Endothelial cell of umbilical vein (primary cell): ENCODE measurements around the gene KAT14. TPM values are rescaled to one million over a fixed set of nuclear protein-coding genes. Genes with fewer than 3 reads are reported as not detected.

ENCODE experiments used
- BruUV-seq: library from RNA; stranded (reverse); fragments of 400-500 nt; replicated peaks from 2 replicates; lab custom pipeline; 2021; lab: Mats Ljungman, UMichigan
- CTCF ChIA-PET: fragments of 300-600, 350-600 bp; sonication (Branson Sonifier 250); formaldehyde crosslinking; loops from one replicate; lab custom pipeline; 2021; ENCODE audit warnings: antibody characterized with exemption, inconsistent platforms; lab: Charles Lee
- POLR2A ChIA-PET: fragments of 300-600, 350-600 bp; sonication (Branson Sonifier 250); formaldehyde crosslinking; loops from one replicate; lab custom pipeline; 2021; ENCODE audit warnings: antibody characterized with exemption, inconsistent platforms; lab: Charles Lee
- DNase-seq: peaks from one replicate; pipeline ENCODE4 v3.0.0-alpha.2; 2011; ENCODE audit warnings: low read depth, low spot score
- FAIRE-seq: peaks from 2 replicates; lab custom pipeline; 2011; peaks lifted over from hg19 to GRCh38; lab: Jason Lieb, UNC
- H2AFZ ChIP-seq: 2 replicates; pipeline ENCODE4 v1.6.0; 2012; ENCODE audit warnings: low read depth, low read length, control low read depth, inconsistent platforms
- H3K27ac ChIP-seq: 2 replicates; pipeline ENCODE4 v1.5.1; 2011; ENCODE audit warnings: low read depth, mild to moderate bottlenecking, control low read depth, low read length, moderate library complexity; ENCODE audit not compliant: insufficient read depth
- H3K27me3 ChIP-seq, 2 experiments: 2 replicates each; pipeline versions ENCODE4 v1.6.0 to v1.6.1; 2011; ENCODE audit warnings: low read length in 2 of 2, mixed read lengths in 1 of 2; ENCODE audit not compliant: control insufficient read depth in 2 of 2, insufficient read depth in 2 of 2
- H3K36me3 ChIP-seq, 2 experiments: 2 replicates in 1 of 2; 3 replicates in 1 of 2; pipeline ENCODE4 v1.5.1; 2011; ENCODE audit warnings: low read length in 2 of 2, mild to moderate bottlenecking in 1 of 2, moderate library complexity in 1 of 2; ENCODE audit not compliant: control insufficient read depth in 2 of 2, insufficient read depth in 2 of 2; ENCODE audit errors: extremely low read depth in 1 of 2
- H3K4me1 ChIP-seq: 3 replicates; pipeline ENCODE4 v1.5.1; 2011; ENCODE audit warnings: mild to moderate bottlenecking, low read length; ENCODE audit not compliant: control insufficient read depth, insufficient read depth; ENCODE audit errors: extremely low read depth
- H3K4me2 ChIP-seq: 2 replicates; pipeline ENCODE4 v1.6.1; 2011; ENCODE audit warnings: low read length, control low read depth, mixed read lengths; ENCODE audit not compliant: insufficient read depth
- H3K4me3 ChIP-seq, 3 experiments: fragments of 200-600 bp in 1 of 3; sonication (generic), shearing (Covaris generic) in 1 of 3; replicated peaks in 1 of 3; 2 replicates each; pipeline ENCODE4 v1.5.1; 2011 to 2016; ENCODE audit warnings: control low read depth in 3 of 3, low read length in 3 of 3, mild to moderate bottlenecking in 2 of 3, inconsistent platforms in 1 of 3, low read depth in 1 of 3, moderate library complexity in 1 of 3; ENCODE audit not compliant: insufficient read depth in 1 of 3
- H3K79me2 ChIP-seq: 2 replicates; pipeline ENCODE4 v1.6.0; 2012; ENCODE audit warnings: low read length, inconsistent platforms; ENCODE audit not compliant: control insufficient read depth, insufficient read depth
- H3K9ac ChIP-seq: replicated peaks from 2 replicates; pipeline ENCODE3; 2011; ENCODE audit warnings: low read length, control low read depth; ENCODE audit not compliant: insufficient read depth; ENCODE audit errors: extremely low read depth
- H3K9me1 ChIP-seq: replicated peaks from 3 replicates; pipeline ENCODE4 v1.6.0; 2011; ENCODE audit warnings: mild to moderate bottlenecking, low read length; ENCODE audit not compliant: control insufficient read depth, insufficient read depth; ENCODE audit errors: extremely low read depth
- H3K9me3 ChIP-seq: replicated peaks from 2 replicates; pipeline ENCODE4 v1.5.1; 2012; ENCODE audit warnings: low read length, inconsistent platforms; ENCODE audit not compliant: control insufficient read depth, insufficient read depth
- H4K20me1 ChIP-seq: replicated peaks from 2 replicates; pipeline ENCODE3; 2011; ENCODE audit warnings: mild to moderate bottlenecking, low read length; ENCODE audit not compliant: control insufficient read depth, insufficient read depth; ENCODE audit errors: extremely low read depth
- CTCF ChIP-seq, 2 donors: IDR thresholded peaks; 1 replicate in 1 of 2; 2 replicates in 1 of 2; pipeline ENCODE4 v1.5.1; 2011; ENCODE audit warnings: low read length in 2 of 2, mild to moderate bottlenecking in 2 of 2, moderate library complexity in 2 of 2, control low read depth in 1 of 2, inconsistent platforms in 1 of 2, low read depth in 1 of 2; ENCODE audit not compliant: insufficient read depth in 1 of 2; ENCODE audit errors: extremely low read depth in 1 of 2
- EZH2 ChIP-seq: IDR thresholded peaks from 2 replicates; pipeline ENCODE4 v1.6.1; 2012; ENCODE audit warnings: borderline replicate concordance, low read depth, mild to moderate bottlenecking, moderate library complexity, low read length, inconsistent platforms; ENCODE audit not compliant: severe bottlenecking
- FOS ChIP-seq: IDR thresholded peaks from 2 replicates; pipeline ENCODE4 v1.6.1; 2011; ENCODE audit warnings: mild to moderate bottlenecking, low read length, moderate library complexity, borderline replicate concordance; ENCODE audit not compliant: insufficient read depth
- GATA2 ChIP-seq: IDR thresholded peaks from 2 replicates; pipeline ENCODE4 v1.7.0; 2011; ENCODE audit warnings: low read depth, mild to moderate bottlenecking, moderate library complexity, mixed read lengths, low read length; ENCODE audit not compliant: insufficient read length, insufficient read depth
- JUN ChIP-seq: IDR thresholded peaks from 2 replicates; pipeline ENCODE4 v1.6.1; 2011; ENCODE audit warnings: borderline replicate concordance, low read depth; ENCODE audit not compliant: insufficient read length, insufficient read depth
- MAX ChIP-seq: IDR thresholded peaks from 2 replicates; pipeline ENCODE4 v1.6.1; 2011; ENCODE audit not compliant: insufficient read depth, insufficient read length
- MYC ChIP-seq: IDR thresholded peaks from one replicate; pipeline ENCODE4 v1.6.1; 2011; ENCODE audit warnings: mild to moderate bottlenecking, low read depth, low read length
- POLR2A ChIP-seq: IDR thresholded peaks from 2 replicates; pipeline ENCODE4 v1.6.1; 2012; ENCODE audit warnings: low read depth, mild to moderate bottlenecking, control low read depth, low read length
- POLR2AphosphoS5 ChIP-seq: IDR thresholded peaks from 2 replicates; pipeline ENCODE4 v1.6.1; 2012; ENCODE audit warnings: low read depth, mild to moderate bottlenecking, control low read depth, low read length, moderate library complexity; ENCODE audit not compliant: insufficient read depth
- dilution Hi-C: fragments of 300-500 bp; cut with MboI; formaldehyde crosslinking; loops from one replicate; pipeline ENCODE4 v1.15.0; 2019; ENCODE audit warnings: low sequenced_read_pairs; ENCODE audit not compliant: extremely low pct_ligation_motif_present
- intact Hi-C: fragments of 100-400 bp; cut with micrococcal nuclease; formaldehyde crosslinking; loops from one replicate; pipeline ENCODE4 v1.10.0; 2022
- polyA plus RNA-seq, 4 experiments: library from polyadenylated mRNA; depleted of rRNA in 3 of 4; stranded (reverse) in 3 of 4; unstranded in 1 of 4; fragments of >200 nt; gene quantifications; 2 replicates each; pipeline versions ENCODE4 v1.2.1 to v1.2.3, GENCODE V29; 2011 to 2012; ENCODE audit warnings: missing spikeins in 1 of 4
- total RNA-seq: library from RNA; stranded (reverse); gene quantifications from 2 replicates; pipeline ENCODE4 v1.2.3, GENCODE V29; 2021

KAT14 gene
- total and polyA plus RNA-seq, 2 donors (not counting 3 experiments of a cell fraction or from before 2014, with no cell fraction given): 6.7 to 11.7 TPM

GRCh38 chr20:18164356-18164755 is 26.7 kb downstream of the KAT14 start:
- no peaks in the 10 kb centered on the region for H3K9me1 ChIP-seq
- no peaks in the 10 kb centered on the region for H4K20me1 ChIP-seq
- TF ChIP-seq MAX: no peak
- TF ChIP-seq CTCF (IDR thresholded peaks at IDR 0.05; ENCODE audit: extremely low read depth in 1 of 2, insufficient read depth in 1 of 2, low read depth in 1 of 2, low read length in 2 of 2): no peak
- DNase-seq: no peak
- no peak overlapping the region for H3K27ac ChIP-seq
- H3K27me3 ChIP-seq: no peaks in the 10 kb centered on the region
- FAIRE-seq: no peak
- CTCF ChIA-PET: no interaction called here
- H3K4me1 ChIP-seq: peaks cover 4% of the 10 kb centered on the region
- no peaks in the 10 kb centered on the region for H3K79me2 ChIP-seq
- no TSS peak for BruUV-seq
- POLR2A ChIA-PET: no interaction called here
- peaks cover 0 to 12% of the 10 kb centered on the region in 2 experiments for H3K36me3 ChIP-seq
- no peak overlapping the region for H3K9ac ChIP-seq
- no peaks in the 10 kb centered on the region for H3K9me3 ChIP-seq
- H3K4me2 ChIP-seq: no peak overlapping the region
- intact Hi-C loops (no loop called here), dilution Hi-C loops (no loop called here)
- H2AFZ ChIP-seq: no peak overlapping the region
- no peak overlapping the region for H3K4me3 ChIP-seq

- Histone ChIP-seq H3K36me3 (peaks cover 0 to 12% of the 10 kb centered on the region in 2 experiments), H3K9me3 (no peaks in the 10 kb centered on the region), H3K27me3 (no peaks in the 10 kb centered on the region), H3K4me2 (no peak overlapping the region), H3K9ac (no peak overlapping the region), H3K27ac (no peak overlapping the region), H3K4me3 (no peak overlapping the region), H3K9me1 (no peaks in the 10 kb centered on the region), H3K4me1 (peaks cover 4% of the 10 kb centered on the region), H4K20me1 (no peaks in the 10 kb centered on the region), H3K79me2 (no peaks in the 10 kb centered on the region), H2AFZ (no peak overlapping the region)
- intact Hi-C loops (no loop called here), dilution Hi-C loops (no loop called here)
- ChIA-PET POLR2A (no interaction called here), CTCF (no interaction called here)
- DNase-seq (no peak), FAIRE-seq (no peak)
- BruUV-seq: no TSS peak
- TF ChIP-seq MYC: no peak
- TF ChIP-seq JUN: no peak
- TF ChIP-seq CTCF (IDR thresholded peaks at IDR 0.05; ENCODE audit: extremely low read depth in 1 of 2, insufficient read depth in 1 of 2, low read depth in 1 of 2, low read length in 2 of 2): no peak
- TF ChIP-seq POLR2A: no peak
- TF ChIP-seq GATA2: no peak
- no peak for TF ChIP-seq POLR2AphosphoS5
- TF ChIP-seq EZH2: no peak
- no peak for TF ChIP-seq FOS
- no peak for TF ChIP-seq MAX
Measured at GRCh38 chr20:18165553-18165952, 27.9 kb downstream of the KAT14 start.
